Kasumi-1 (cell line): ENCODE data around the gene CELSR2.

Experiments
- DNase-seq, 2 experiments: peaks; one replicate each; lab custom pipeline; 2025; lab: John Stamatoyannopoulos, UW

CELSR2 gene

GRCh38 chr1:109263597-109264378, 14.4 kb downstream of the CELSR2 start:
- peak; percentile 40 to 49 for DNase-seq

GRCh38 chr1:109264379-109264755, 15.0 kb downstream of the CELSR2 start:
- DNase-seq, result no peak

GRCh38 chr1:109265016-109265415, 15.7 kb downstream of the CELSR2 start:
- no peak for DNase-seq

GRCh38 chr1:109265741-109266330, 16.5 kb downstream of the CELSR2 start:
- no peak for DNase-seq

- DNase-seq, result no peak
Observed at GRCh38 chr1:109266965-109267364, 17.6 kb downstream of the CELSR2 start.

GRCh38 chr1:109267743-109268300, 18.5 kb downstream of the CELSR2 start:
- no peak for DNase-seq

- no peak for DNase-seq
Observed at GRCh38 chr1:109268431-109269211, 19.3 kb downstream of the CELSR2 start.

- DNase-seq, result no peak
Observed at GRCh38 chr1:109269212-109269980, 20.1 kb downstream of the CELSR2 start.

- no peak for DNase-seq
Observed at GRCh38 chr1:109269981-109270622, 20.8 kb downstream of the CELSR2 start.

GRCh38 chr1:109270623-109271317, 21.4 kb downstream of the CELSR2 start:
- DNase-seq, result no peak

- DNase-seq, result no peak
Observed at GRCh38 chr1:109271458-109271857, 22.1 kb downstream of the CELSR2 start.

GRCh38 chr1:109272021-109272799, 22.9 kb downstream of the CELSR2 start:
- no peak for DNase-seq

GRCh38 chr1:109272831-109273547, 23.6 kb downstream of the CELSR2 start:
- DNase-seq, result no peak

- DNase-seq, result no peak
Observed at GRCh38 chr1:109273570-109274288, 24.4 kb downstream of the CELSR2 start.

- no peak for DNase-seq
Observed at GRCh38 chr1:109274533-109275476, 25.5 kb downstream of the CELSR2 start.

GRCh38 chr1:109275706-109276345, 26.5 kb downstream of the CELSR2 start:
- DNase-seq, result no peak
